NCI-H1092 (cell line): Measurements from ENCODE around the gene MBTPS1.

Source experiments
- DNase-seq: peaks from one replicate; lab custom pipeline; 2025; lab: John Stamatoyannopoulos, UW

Gene MBTPS1

DNA sequence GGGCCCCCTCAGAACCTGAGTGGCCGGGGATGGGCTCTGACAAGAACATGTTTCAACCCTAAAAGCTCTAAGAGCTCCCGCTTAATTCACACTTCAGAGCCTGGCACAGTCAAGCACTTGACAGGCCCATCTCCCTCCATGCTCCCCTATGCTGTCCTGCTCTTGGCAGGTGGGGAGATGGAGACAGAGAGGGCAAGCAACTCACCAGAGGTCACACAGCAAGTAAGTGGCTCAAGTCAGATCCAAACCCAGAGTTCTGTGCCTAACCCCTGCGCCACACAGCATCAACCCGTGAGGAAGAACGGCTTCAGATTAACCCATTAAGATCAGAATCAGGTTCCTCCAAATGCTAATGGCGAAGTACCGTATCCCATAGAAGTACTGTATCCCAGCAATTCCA lies 112.3 kb downstream of the MBTPS1 start:
- DNase-seq = no peak
